ENCODE results near the gene NEUROG2. TPM values are rescaled to one million over a fixed set of nuclear protein-coding genes. Genes with fewer than 3 reads are reported as not detected.

NEUROG2 gene
- total RNA-seq, 1 experiment from 2014 or later = 0.12 TPM

GRCh38 chr4:112526061-112526460, 10.1 kb upstream of the NEUROG2 start (continued):
- TF ChIP-seq ZNF274 (IDR thresholded peaks at IDR 0.05; ENCODE audit: low read depth, low read length) = no peak
- no peak for TF ChIP-seq ZFX (IDR thresholded peaks at IDR 0.05)
- TF ChIP-seq EGR1 (IDR thresholded peaks at IDR 0.05; ENCODE audit: low read depth) = no peak

- DNase-seq (ENCODE audit: low read depth, low spot score) = peak; percentile 73
- intact Hi-C loops (cut with micrococcal nuclease) = loop anchor here (1.0 to 10.0 kb wide), 3 partner anchors 196 to 425 kb away; partner anchors contain the start of gene AP1AR
- POLR2A ChIA-PET = no interaction called here
These were observed 8.0 kb upstream of the NEUROG2 start for GRCh38 chr4:112523764-112524505.

More at GRCh38 chr4:112523764-112524505, 8.0 kb upstream of the NEUROG2 start:
- RAD21 ChIA-PET (ENCODE audit: low non-redundant PET in 1 of 2, low total read pairs in 2 of 2, uncharacterized antibody in 2 of 2, unreplicated experiment in 2 of 2) = interaction anchor here (0.6 to 1.2 kb wide), 5 partner anchors 36 to 425 kb away, joined by 3 read pairs; no protein-coding TSS in a partner anchor
- peak overlapping the region; percentile 47; the same call in 1 of the 2 replicates for H3K9ac ChIP-seq (ENCODE audit: low read length)
- H3K9me2 ChIP-seq (ENCODE audit: insufficient read depth) = no peaks in the 10 kb centered on the region
- ATAC-seq = peak; percentile 99
- H3K27ac ChIP-seq (ENCODE audit: low read depth, low read length) = no peak overlapping the region; the same call in 1 of the 2 replicates
- H3K9me3 ChIP-seq (ENCODE audit: control insufficient read depth in 1 of 2, insufficient read depth in 1 of 2, low read depth in 1 of 2, low read length in 2 of 2) = no peaks in the 10 kb centered on the region
- peak overlapping the region; percentile 98 for H2AFZ ChIP-seq (ENCODE audit: low read depth, low read length, poor library complexity, severe bottlenecking)
- no TSS peak for BruUV-seq (replicated peaks)
- H4K20me1 ChIP-seq (ENCODE audit: insufficient read depth) = no peaks in the 10 kb centered on the region
- CTCF ChIA-PET = interaction anchor here (0.6 to 2.0 kb wide), 19 partner anchors 8 to 493 kb away, joined by 3 to 14 read pairs (median 4); partner anchors contain the start of gene NEUROG2
- H3K4me1 ChIP-seq (ENCODE audit: control insufficient read depth in 1 of 2, insufficient read depth in 2 of 2, low read length in 2 of 2) = peaks cover 0 to 9% of the 10 kb centered on the region in 2 experiments; a peak in 1 of 4 replicates
- peak overlapping the region; percentile 45 to 61 for H3K4me3 ChIP-seq (replicated peaks in 1 of 2; ENCODE audit: low read depth in 1 of 2, low read length in 2 of 2)
- no peaks in the 10 kb centered on the region for H3K27me3 ChIP-seq (ENCODE audit: insufficient read depth, low read length)
- no peaks in the 10 kb centered on the region for H3K79me2 ChIP-seq (ENCODE audit: insufficient read depth, low read length)
- peak overlapping the region; percentile 84 for H3K4me2 ChIP-seq (ENCODE audit: low read length)
- H3K36me3 ChIP-seq (ENCODE audit: control insufficient read depth in 1 of 2, insufficient read depth in 2 of 2, low read length in 2 of 2) = no peaks in the 10 kb centered on the region
- TF ChIP-seq SRF (IDR thresholded peaks at IDR 0.05; ENCODE audit: low read depth) (no peak), CTCF (IDR thresholded peaks at IDR 0.05 in 2 of 3, conservative IDR thresholded peaks at IDR 0.05 in 1 of 3; ENCODE audit: borderline replicate concordance in 1 of 3, insufficient read depth in 1 of 3, low read depth in 2 of 3, low read length in 2 of 3) (peak; percentile 83 to 98 (median 95); a peak in 5 of 6 replicates), POLR2AphosphoS5 (IDR thresholded peaks at IDR 0.05; ENCODE audit: low read depth, low read length) (0 out of 2 replicates have a peak, but pooled peaks have one; percentile 26), ZFX (IDR thresholded peaks at IDR 0.05) (no peak), YY1 (IDR thresholded peaks at IDR 0.05; ENCODE audit: extremely low read depth, insufficient replicate concordance, low read depth, low read length) (peak; percentile 53), EGR1 (IDR thresholded peaks at IDR 0.05; ENCODE audit: low read depth) (no peak), SP1 (IDR thresholded peaks at IDR 0.05; ENCODE audit: low read depth) (no peak), ELF1 (IDR thresholded peaks at IDR 0.05; ENCODE audit: borderline replicate concordance, low read depth) (no peak), JUND (IDR thresholded peaks at IDR 0.05) (no peak), FOSL1 (IDR thresholded peaks at IDR 0.05; ENCODE audit: low read depth) (no peak), RAD21 (IDR thresholded peaks at IDR 0.05; ENCODE audit: low read depth) (peak; percentile 99), CBX3 (IDR thresholded peaks at IDR 0.05; ENCODE audit: low read depth) (peak; percentile 70), TCF7L2 (IDR thresholded peaks at IDR 0.05; ENCODE audit: borderline replicate concordance, extremely low read depth, insufficient read depth, insufficient read length) (no peak)
- TF ChIP-seq, protein P1, sequence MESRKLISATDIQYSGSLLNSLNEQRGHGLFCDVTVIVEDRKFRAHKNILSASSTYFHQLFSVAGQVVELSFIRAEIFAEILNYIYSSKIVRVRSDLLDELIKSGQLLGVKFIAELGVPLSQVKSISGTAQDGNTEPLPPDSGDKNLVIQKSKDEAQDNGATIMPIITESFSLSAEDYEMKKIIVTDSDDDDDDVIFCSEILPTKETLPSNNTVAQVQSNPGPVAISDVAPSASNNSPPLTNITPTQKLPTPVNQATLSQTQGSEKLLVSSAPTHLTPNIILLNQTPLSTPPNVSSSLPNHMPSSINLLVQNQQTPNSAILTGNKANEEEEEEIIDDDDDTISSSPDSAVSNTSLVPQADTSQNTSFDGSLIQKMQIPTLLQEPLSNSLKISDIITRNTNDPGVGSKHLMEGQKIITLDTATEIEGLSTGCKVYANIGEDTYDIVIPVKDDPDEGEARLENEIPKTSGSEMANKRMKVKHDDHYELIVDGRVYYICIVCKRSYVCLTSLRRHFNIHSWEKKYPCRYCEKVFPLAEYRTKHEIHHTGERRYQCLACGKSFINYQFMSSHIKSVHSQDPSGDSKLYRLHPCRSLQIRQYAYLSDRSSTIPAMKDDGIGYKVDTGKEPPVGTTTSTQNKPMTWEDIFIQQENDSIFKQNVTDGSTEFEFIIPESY (IDR thresholded peaks at IDR 0.05; ENCODE audit: extremely low read depth, insufficient replicate concordance, low read length) = no peak
